Ectodermal cell (in vitro differentiated cells): ENCODE data around the gene FNDC7.
A peak's percentile ranks its signal among the peaks of the same experiment; 100 is the strongest.

ENCODE experiments used
- H3K27ac ChIP-seq: 2 replicates; pipeline ENCODE4 v1.7.0; 2013; ENCODE audit warnings: mild to moderate bottlenecking, low read depth, low read length; ENCODE audit not compliant: insufficient read depth, poor library complexity, severe bottlenecking
- H3K27me3 ChIP-seq: 2 replicates; pipeline ENCODE4 v1.7.0; 2013; ENCODE audit warnings: mild to moderate bottlenecking, low read length; ENCODE audit not compliant: insufficient read depth, control insufficient read depth, poor library complexity, severe bottlenecking
- H3K36me3 ChIP-seq: one replicate; pipeline ENCODE4 v1.7.0; 2013; ENCODE audit warnings: low read length; ENCODE audit not compliant: control insufficient read depth, insufficient read depth
- H3K4me1 ChIP-seq: one replicate; pipeline ENCODE4 v1.7.0; 2013; ENCODE audit warnings: low read length; ENCODE audit not compliant: control insufficient read depth, insufficient read depth
- H3K4me3 ChIP-seq: 2 replicates; pipeline ENCODE4 v1.7.0; 2013; ENCODE audit warnings: low read depth, low read length, control low read depth; ENCODE audit not compliant: insufficient read depth
- H3K9me3 ChIP-seq: 2 replicates; pipeline ENCODE4 v1.7.0; 2013; ENCODE audit warnings: mild to moderate bottlenecking, low read length, moderate library complexity; ENCODE audit not compliant: control insufficient read depth
- WGBS, 2 experiments: methylation state at CpG; one replicate each; pipeline ENCODE4 v1.1.7; 2013; ENCODE audit warnings: missing lambda C conversion rate in 2 of 2; 5-methylcytosine and 5-hydroxymethylcytosine counted together

The FNDC7 gene

DNA sequence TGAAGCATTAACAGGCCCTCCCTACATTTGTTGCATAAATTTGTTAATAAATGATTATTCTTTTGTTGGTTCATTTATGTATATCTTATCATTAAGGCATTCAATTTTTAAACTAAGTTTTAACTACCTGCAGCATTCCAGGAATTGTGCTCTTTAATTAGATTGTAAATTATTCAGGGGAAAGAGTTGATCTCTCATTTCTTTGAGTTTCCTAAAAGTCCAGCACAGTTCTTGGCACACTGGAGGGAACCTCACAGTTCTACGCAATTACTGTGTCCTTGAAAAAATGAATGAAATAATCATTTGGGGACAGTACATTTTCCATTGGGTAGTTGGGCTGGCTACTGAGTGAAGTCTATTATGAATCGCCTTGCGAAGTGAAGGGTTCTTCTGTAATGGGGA lies 33.3 kb downstream of the FNDC7 start:
- Histone ChIP-seq H3K27ac (no peak overlapping the region), H3K4me1 (peaks cover 9% of the 10 kb centered on the region), H3K27me3 (peaks cover 4% of the 10 kb centered on the region), H3K9me3 (no peaks in the 10 kb centered on the region), H3K4me3 (peak overlapping the region; percentile 80), H3K36me3 (no peaks in the 10 kb centered on the region)
- 55 to 56% methylated on average over 3 of the region's 3 CpGs for WGBS, 2 experiments

GRCh38 chr1:108746382-108747170 lies 33.9 kb downstream of the FNDC7 start, which contains the start of gene STXBP3:
Gene STXBP3 (plus strand): TSS chr1:108746674. CDS start chr1:108746738, 64 bp downstream.
- Histone ChIP-seq H3K27ac (peak within 1 kb of the TSS; percentile 51), H3K9me3 (no peaks in the 10 kb centered on the region), H3K4me1 (peaks cover 4% of the 10 kb centered on the region), H3K36me3 (no peaks in the 10 kb centered on the region), H3K4me3 (peak within 1 kb of the TSS; percentile 80), H3K27me3 (peaks cover 4% of the 10 kb centered on the region)
- 1% methylated on average over 73 to 74 of the region's 75 CpGs for WGBS, 2 experiments

GRCh38 chr1:108747171-108747850 lies 34.6 kb downstream of the FNDC7 start:
- Histone ChIP-seq H3K27me3 (peaks cover 4% of the 10 kb centered on the region), H3K4me3 (peak overlapping the region; percentile 80), H3K36me3 (no peaks in the 10 kb centered on the region), H3K9me3 (no peaks in the 10 kb centered on the region), H3K27ac (peak overlapping the region; percentile 51), H3K4me1 (no peaks in the 10 kb centered on the region)
- WGBS, 2 experiments: 0% methylated on average over 15 of the region's 15 CpGs

- Histone ChIP-seq H3K27ac (no peak overlapping the region), H3K4me3 (no peak overlapping the region), H3K36me3 (no peaks in the 10 kb centered on the region), H3K9me3 (no peaks in the 10 kb centered on the region), H3K27me3 (peaks cover 4% of the 10 kb centered on the region), H3K4me1 (no peaks in the 10 kb centered on the region)
- 99 to 100% methylated on average over 1 to 3 of the region's 3 CpGs for WGBS, 2 experiments
These were observed 35.2 kb downstream of the FNDC7 start for GRCh38 chr1:108747898-108748297.

DNA sequence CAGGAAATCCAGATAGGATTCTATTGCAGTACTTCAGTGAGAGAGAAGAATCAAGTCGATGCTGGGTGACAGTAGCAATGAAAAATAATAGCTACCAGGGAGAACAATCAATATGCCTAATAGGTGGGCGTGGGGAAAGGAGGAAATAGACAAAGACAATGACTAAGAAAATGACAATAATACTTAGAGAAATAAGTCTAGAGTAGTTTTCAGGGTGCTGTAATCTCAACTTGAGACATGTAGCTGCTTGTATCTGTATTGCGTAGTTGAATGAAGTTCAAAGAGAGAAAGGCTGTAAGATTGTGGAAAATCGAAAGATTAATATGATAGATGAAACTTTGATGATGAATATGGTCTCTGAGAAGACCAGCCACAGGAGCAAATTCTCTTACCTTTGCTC lies 36.4 kb downstream of the FNDC7 start:
- no peak overlapping the region for H3K4me3 ChIP-seq
- no peak overlapping the region for H3K27ac ChIP-seq
- H3K27me3 ChIP-seq: peaks cover 4% of the 10 kb centered on the region
- peaks cover 2% of the 10 kb centered on the region for H3K36me3 ChIP-seq
- no peaks in the 10 kb centered on the region for H3K4me1 ChIP-seq
- no peaks in the 10 kb centered on the region for H3K9me3 ChIP-seq
- WGBS, 2 experiments: 94 to 95% methylated on average over 4 of the region's 4 CpGs

DNA sequence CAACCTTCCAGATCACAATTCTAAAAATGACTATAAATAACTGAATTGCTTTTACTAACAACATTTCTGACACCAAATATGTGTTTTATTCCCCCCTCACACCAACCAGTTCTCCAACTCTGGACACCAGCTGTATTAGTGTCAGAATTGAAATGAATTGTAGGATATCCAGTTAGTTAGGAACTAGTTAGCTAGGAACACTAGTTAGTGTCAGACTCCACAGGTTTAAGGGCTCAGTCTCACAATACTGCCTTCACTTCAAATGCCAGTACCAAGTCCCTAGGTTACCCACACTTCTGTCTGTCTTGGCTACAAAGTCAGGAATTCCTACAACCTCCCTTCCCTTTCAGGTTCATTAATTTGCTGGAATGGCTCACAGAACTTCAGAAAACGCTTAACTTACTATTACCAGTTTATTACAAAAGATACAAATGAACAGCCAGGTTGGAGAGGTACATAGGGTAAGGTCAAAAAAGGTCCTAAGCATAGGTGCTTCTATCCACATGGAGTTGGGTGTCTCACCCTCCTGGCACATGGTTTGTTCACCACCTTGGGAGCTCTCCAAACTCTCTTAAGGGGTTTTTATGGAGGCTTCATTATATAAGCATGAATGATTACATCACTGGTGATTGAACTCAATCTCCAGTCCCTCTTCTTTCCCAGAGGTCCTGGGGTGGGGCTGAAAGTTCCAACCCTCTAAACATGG lies 37.9 kb downstream of the FNDC7 start:
- peaks cover 4% of the 10 kb centered on the region for H3K36me3 ChIP-seq
- H3K4me3 ChIP-seq: no peak overlapping the region
- no peaks in the 10 kb centered on the region for H3K9me3 ChIP-seq
- 83 to 93% methylated on average over 1 of the region's 1 CpG for WGBS, 2 experiments
- H3K27ac ChIP-seq: peak overlapping the region; percentile 30
- peaks cover 3% of the 10 kb centered on the region for H3K27me3 ChIP-seq
- no peaks in the 10 kb centered on the region for H3K4me1 ChIP-seq

DNA sequence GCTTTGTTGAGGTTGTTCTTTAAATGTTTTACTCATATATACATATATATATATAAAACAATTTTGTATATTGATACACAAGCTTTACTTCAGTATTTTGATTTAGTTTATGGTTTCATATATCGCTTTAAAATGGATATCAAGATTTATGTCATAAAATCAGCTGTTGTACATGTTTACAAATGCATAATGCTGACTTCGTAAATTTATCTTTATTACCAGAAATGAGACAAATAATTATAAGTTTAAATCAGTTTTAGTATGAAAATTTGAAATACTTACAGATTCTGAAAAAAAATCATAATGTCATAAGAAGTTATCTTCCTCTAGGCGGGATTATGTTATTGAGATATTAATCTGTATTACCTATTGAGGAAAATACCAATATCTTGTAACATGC lies 40.7 kb downstream of the FNDC7 start:
- Histone ChIP-seq H3K9me3 (no peaks in the 10 kb centered on the region), H3K27me3 (no peaks in the 10 kb centered on the region), H3K36me3 (peaks cover 4% of the 10 kb centered on the region), H3K4me3 (no peak overlapping the region), H3K27ac (no peak overlapping the region), H3K4me1 (no peaks in the 10 kb centered on the region)
- WGBS, 2 experiments: no CpG with 5 or more reads among the region's 3 CpGs

- Histone ChIP-seq H3K36me3 (peaks cover 15% of the 10 kb centered on the region), H3K27me3 (no peaks in the 10 kb centered on the region), H3K27ac (no peak overlapping the region), H3K4me1 (no peaks in the 10 kb centered on the region), H3K4me3 (no peak overlapping the region), H3K9me3 (no peaks in the 10 kb centered on the region)
These were observed 46.1 kb downstream of the FNDC7 start for GRCh38 chr1:108758796-108759195.

DNA sequence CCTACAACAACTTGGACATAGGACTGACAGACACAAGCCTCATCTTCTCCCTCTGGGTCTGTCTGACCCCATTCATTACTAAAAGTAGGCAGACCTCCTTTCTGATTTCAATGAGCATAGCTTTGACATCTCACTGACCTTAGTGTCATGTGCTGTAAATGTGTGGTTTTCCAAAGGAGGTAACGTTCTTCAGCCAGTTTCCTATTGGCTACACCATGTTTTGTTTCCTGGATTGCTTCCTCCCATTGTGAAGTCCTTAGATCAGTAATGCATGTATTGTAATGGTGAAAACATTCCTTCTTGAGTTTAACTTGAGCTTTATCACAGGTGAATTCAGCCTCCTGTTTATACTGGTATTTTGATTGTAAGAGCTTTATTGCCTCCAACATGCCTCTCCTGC lies 54.4 kb downstream of the FNDC7 start:
- H3K4me3 ChIP-seq: no peak overlapping the region
- H3K27me3 ChIP-seq: no peaks in the 10 kb centered on the region
- 88 to 100% methylated on average over 1 of the region's 1 CpG for WGBS, 2 experiments
- no peak overlapping the region for H3K27ac ChIP-seq
- H3K9me3 ChIP-seq: no peaks in the 10 kb centered on the region
- H3K4me1 ChIP-seq: no peaks in the 10 kb centered on the region
- H3K36me3 ChIP-seq: no peaks in the 10 kb centered on the region

GRCh38 chr1:108767708-108768107 lies 55.0 kb downstream of the FNDC7 start:
- peaks cover 3% of the 10 kb centered on the region for H3K36me3 ChIP-seq
- 92% methylated on average over 2 to 3 of the region's 3 CpGs for WGBS, 2 experiments
- H3K9me3 ChIP-seq: no peaks in the 10 kb centered on the region
- no peaks in the 10 kb centered on the region for H3K4me1 ChIP-seq
- no peak overlapping the region for H3K4me3 ChIP-seq
- no peaks in the 10 kb centered on the region for H3K27me3 ChIP-seq
- no peak overlapping the region for H3K27ac ChIP-seq
